ENCODE data around the gene CACNA1D. TPM values are rescaled to one million over a fixed set of nuclear protein-coding genes. Genes with fewer than 3 reads are reported as not detected.

The CACNA1D gene
- total and polyA plus RNA-seq, 2 experiments from 2014 or later: 5.2 to 27.8 TPM

GRCh38 chr3:53748512-53749271 lies 254.3 kb downstream of the CACNA1D start:
- TF ChIP-seq CTCF (IDR thresholded peaks at IDR 0.05; ENCODE audit: poor library complexity) (no peak), EZH2 (IDR thresholded peaks at IDR 0.05; ENCODE audit: borderline replicate concordance) (no peak), EZH2phosphoT487 (IDR thresholded peaks at IDR 0.05; ENCODE audit: low read depth, severe bottlenecking, unreplicated experiment) (no peak)
- Histone ChIP-seq H3K4me3 (no peak overlapping the region), H3K9me3 (ENCODE audit: low read depth) (no peaks in the 10 kb centered on the region), H3K36me3 (replicated peaks; ENCODE audit: insufficient read depth, low read depth) (no peaks in the 10 kb centered on the region), H3K4me2 (no peak overlapping the region), H3K4me1 (ENCODE audit: insufficient read depth) (no peaks in the 10 kb centered on the region), H3K79me2 (no peaks in the 10 kb centered on the region), H4K20me1 (ENCODE audit: insufficient read depth, poor library complexity, severe bottlenecking) (no peaks in the 10 kb centered on the region), H3K27ac (no peak overlapping the region), H3K27me3 (no peaks in the 10 kb centered on the region), H3K9me2 (replicated peaks; ENCODE audit: insufficient read depth) (no peaks in the 10 kb centered on the region), H2AFZ (no peak overlapping the region)
- no peak for DNase-seq (ENCODE audit: low spot score)
- WGBS (ENCODE audit: low lambda C conversion rate, missing lambda C conversion rate): 79% methylated on average over 8 of the region's 8 CpGs

GRCh38 chr3:53749448-53749847 lies 255.0 kb downstream of the CACNA1D start:
- Histone ChIP-seq H3K4me2 (no peak overlapping the region), H2AFZ (no peak overlapping the region), H4K20me1 (ENCODE audit: insufficient read depth, poor library complexity, severe bottlenecking) (no peaks in the 10 kb centered on the region), H3K9me2 (replicated peaks; ENCODE audit: insufficient read depth) (no peaks in the 10 kb centered on the region), H3K36me3 (replicated peaks; ENCODE audit: insufficient read depth, low read depth) (no peaks in the 10 kb centered on the region), H3K27ac (no peak overlapping the region), H3K4me1 (ENCODE audit: insufficient read depth) (no peaks in the 10 kb centered on the region), H3K79me2 (no peaks in the 10 kb centered on the region), H3K9me3 (ENCODE audit: low read depth) (no peaks in the 10 kb centered on the region), H3K4me3 (no peak overlapping the region), H3K27me3 (no peaks in the 10 kb centered on the region)
- no peak for DNase-seq (ENCODE audit: low spot score)
- TF ChIP-seq EZH2phosphoT487 (IDR thresholded peaks at IDR 0.05; ENCODE audit: low read depth, severe bottlenecking, unreplicated experiment) (no peak), EZH2 (IDR thresholded peaks at IDR 0.05; ENCODE audit: borderline replicate concordance) (no peak), CTCF (IDR thresholded peaks at IDR 0.05; ENCODE audit: poor library complexity) (no peak)
- WGBS (ENCODE audit: low lambda C conversion rate, missing lambda C conversion rate): 99% methylated on average over 5 of the region's 5 CpGs

GRCh38 chr3:53750253-53751210 lies 256.1 kb downstream of the CACNA1D start:
- H3K4me2 ChIP-seq: no peak overlapping the region
- H4K20me1 ChIP-seq (ENCODE audit: insufficient read depth, poor library complexity, severe bottlenecking): no peaks in the 10 kb centered on the region
- WGBS (ENCODE audit: low lambda C conversion rate, missing lambda C conversion rate): 92% methylated on average over 17 of the region's 17 CpGs
- H3K9me3 ChIP-seq (ENCODE audit: low read depth): no peaks in the 10 kb centered on the region
- no peak overlapping the region for H2AFZ ChIP-seq
- no peaks in the 10 kb centered on the region for H3K9me2 ChIP-seq (replicated peaks; ENCODE audit: insufficient read depth)
- TF ChIP-seq EZH2 (IDR thresholded peaks at IDR 0.05; ENCODE audit: borderline replicate concordance) (no peak), EZH2phosphoT487 (IDR thresholded peaks at IDR 0.05; ENCODE audit: low read depth, severe bottlenecking, unreplicated experiment) (no peak), CTCF (IDR thresholded peaks at IDR 0.05; ENCODE audit: poor library complexity) (no peak)
- H3K36me3 ChIP-seq (replicated peaks; ENCODE audit: insufficient read depth, low read depth): no peaks in the 10 kb centered on the region
- H3K4me1 ChIP-seq (ENCODE audit: insufficient read depth): no peaks in the 10 kb centered on the region
- H3K27me3 ChIP-seq: no peaks in the 10 kb centered on the region
- H3K4me3 ChIP-seq: no peak overlapping the region
- no peak overlapping the region for H3K27ac ChIP-seq
- no peak for DNase-seq (ENCODE audit: low spot score)
- no peaks in the 10 kb centered on the region for H3K79me2 ChIP-seq
